Neural progenitor cell (in vitro differentiated cells): Measurements from ENCODE around the gene CD244. TPM values are rescaled to one million over a fixed set of nuclear protein-coding genes. Genes with fewer than 3 reads are reported as not detected.

Experiments used
- DNase-seq: peaks from one replicate; pipeline ENCODE4 v3.0.0-alpha.2; 2016; ENCODE audit warnings: low spot score
- H2AFZ ChIP-seq: fragments of 200-600 bp; sonication (generic); replicated peaks from 2 replicates; pipeline ENCODE4 v1.6.1; 2016; ENCODE audit warnings: antibody characterized with exemption
- H3F3A ChIP-seq: fragments of 200-600 bp; sonication (generic); 2 replicates; pipeline ENCODE4 v1.6.1; 2016; ENCODE audit warnings: antibody characterized with exemption, low read depth
- H3K27ac ChIP-seq: fragments of 200-600 bp; sonication (generic); 2 replicates; pipeline ENCODE4 v1.5.1; 2016; ENCODE audit warnings: mild to moderate bottlenecking
- H3K27me3 ChIP-seq: fragments of 200-600 bp; sonication (generic); 2 replicates; pipeline ENCODE4 v1.6.1; 2016; ENCODE audit warnings: mild to moderate bottlenecking, moderate library complexity
- H3K36me3 ChIP-seq: fragments of 200-600 bp; sonication (generic); 2 replicates; pipeline ENCODE4 v1.5.1; 2016
- H3K4me1 ChIP-seq: fragments of 200-600 bp; sonication (generic); 2 replicates; pipeline ENCODE4 v1.6.1; 2016; ENCODE audit warnings: mixed run types
- H3K4me2 ChIP-seq: fragments of 200-600 bp; sonication (generic); 2 replicates; pipeline ENCODE4 v1.6.1; 2016
- H3K4me3 ChIP-seq: fragments of 200-600 bp; sonication (generic); 2 replicates; pipeline ENCODE4 v1.5.1; 2016
- H3K79me2 ChIP-seq: fragments of 200-600 bp; sonication (generic); 2 replicates; pipeline ENCODE4 v1.6.1; 2016; ENCODE audit warnings: low read depth
- H3K9ac ChIP-seq: fragments of 200-600 bp; sonication (generic); 2 replicates; pipeline ENCODE4 v1.6.1; 2016
- H3K9me3 ChIP-seq: fragments of 200-600 bp; sonication (generic); 2 replicates; pipeline ENCODE4 v1.5.1; 2016; ENCODE audit warnings: low read depth
- H4K20me1 ChIP-seq: fragments of 200-600 bp; sonication (generic); 2 replicates; pipeline ENCODE4 v1.6.1; 2016; ENCODE audit warnings: low read depth
- H3K27ac Mint-ChIP-seq: 3 replicates; pipeline ENCODE4 v1.8.0; 2021; ENCODE audit warnings: mixed read lengths
- H3K27me3 Mint-ChIP-seq: 2 replicates; pipeline ENCODE4 v1.8.0; 2022; ENCODE audit warnings: low read depth, mild to moderate bottlenecking, inconsistent platforms, moderate library complexity, mixed read lengths; ENCODE audit not compliant: insufficient read depth
- H3K36me3 Mint-ChIP-seq: 3 replicates; pipeline ENCODE4 v1.8.0; 2021; ENCODE audit warnings: mixed read lengths
- H3K4me1 Mint-ChIP-seq: 3 replicates; pipeline ENCODE4 v1.8.0; 2021; ENCODE audit warnings: mixed read lengths
- H3K4me3 Mint-ChIP-seq: 3 replicates; pipeline ENCODE4 v1.8.0; 2021; ENCODE audit warnings: mild to moderate bottlenecking, moderate library complexity, mixed read lengths
- H3K9me3 Mint-ChIP-seq: 3 replicates; pipeline ENCODE4 v1.8.0; 2020; ENCODE audit warnings: mixed read lengths
- CTCF ChIP-seq: fragments of 200-600 bp; sonication (generic); IDR thresholded peaks from 2 replicates; pipeline ENCODE4 v1.5.1; 2017; ENCODE audit warnings: antibody characterized with exemption, mild to moderate bottlenecking
- EZH2 ChIP-seq: fragments of 200-600 bp; sonication (generic); IDR thresholded peaks from 2 replicates; pipeline ENCODE4 v1.6.1; 2017; ENCODE audit warnings: antibody characterized with exemption, mild to moderate bottlenecking, moderate library complexity
- EZH2phosphoT487 ChIP-seq: fragments of 200-600 bp; sonication (generic); IDR thresholded peaks from 2 replicates; pipeline ENCODE4 v1.6.1; 2017; ENCODE audit warnings: antibody characterized with exemption
- total RNA-seq: library from RNA; depleted of rRNA; stranded (reverse); fragments of >200 nt; gene quantifications from 2 replicates; pipeline ENCODE4 v1.2.3, GENCODE V29; 2015; ENCODE audit warnings: low replicate concordance

CD244 gene
- total RNA-seq, 1 donor from 2014 or later: not detected

DNA sequence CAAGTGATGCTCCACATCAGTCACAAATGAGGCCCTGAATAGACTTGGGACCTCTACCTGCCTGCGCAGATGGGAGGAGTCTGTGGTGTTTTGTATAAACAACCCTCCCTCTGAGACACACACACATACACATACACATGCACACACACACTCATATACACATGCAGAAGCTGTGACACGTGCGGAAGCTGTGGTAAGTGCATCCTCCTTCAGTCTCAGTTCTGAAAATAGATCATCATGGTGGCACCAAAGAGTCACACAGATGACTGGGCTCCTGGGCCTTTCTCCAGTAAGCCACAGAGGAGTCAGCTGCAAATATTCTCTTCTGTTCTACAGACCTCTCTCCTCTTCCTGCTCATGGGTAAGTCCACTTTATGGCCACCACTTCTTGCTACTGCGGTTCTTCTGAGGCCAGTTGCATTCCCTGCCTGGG, 66.7 kb downstream of the CD244 start, which contains the start of gene LY9:
LY9 (plus strand) TSS at position 224 of the 433 bp plus-strand sequence; CDS start at position 238, 14 bp downstream.
- Histone ChIP-seq H3F3A (no peaks in the 10 kb centered on the region), H3K9ac (no peak within 1 kb of the TSS), H3K27me3 (no peaks in the 10 kb centered on the region), H3K27ac (no peak within 1 kb of the TSS), H3K36me3 (no peaks in the 10 kb centered on the region), H3K4me3 (no peak within 1 kb of the TSS), H3K9me3 (no peaks in the 10 kb centered on the region), H3K4me2 (no peak within 1 kb of the TSS), H4K20me1 (no peaks in the 10 kb centered on the region), H3K79me2 (no peaks in the 10 kb centered on the region), H3K4me1 (no peaks in the 10 kb centered on the region), H2AFZ (no peak within 1 kb of the TSS)
- H3K9me3 Mint-ChIP-seq: no peaks in the 10 kb centered on the region
- no peaks in the 10 kb centered on the region for H3K4me1 Mint-ChIP-seq
- no peak within 1 kb of the TSS for H3K27ac Mint-ChIP-seq
- no peaks in the 10 kb centered on the region for H3K36me3 Mint-ChIP-seq
- no peak for DNase-seq
- H3K27me3 Mint-ChIP-seq: peaks cover 4% of the 10 kb centered on the region
- no peak within 1 kb of the TSS for H3K4me3 Mint-ChIP-seq
- TF ChIP-seq CTCF (no peak), EZH2 (no peak), EZH2phosphoT487 (no peak)

DNA sequence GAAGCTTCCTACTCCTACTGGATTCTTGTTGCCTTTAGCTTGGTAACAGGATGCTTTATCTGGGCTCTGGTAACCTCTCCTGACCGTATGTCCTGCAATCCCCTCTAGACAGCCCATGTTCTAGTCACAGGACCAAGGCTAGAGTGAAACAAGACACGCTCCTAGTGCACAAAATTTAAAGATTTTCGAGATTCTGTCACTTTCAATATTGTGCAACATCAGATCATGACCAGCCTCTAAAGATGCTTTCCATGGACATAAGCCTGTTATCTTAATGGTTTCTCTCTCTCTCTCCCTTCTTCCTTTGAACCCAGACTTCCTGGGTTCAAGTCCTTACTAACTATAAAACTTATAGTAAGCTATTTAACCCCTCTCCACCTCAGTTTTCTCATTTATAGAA, 68.3 kb downstream of the CD244 start:
- Histone ChIP-seq H3F3A (no peaks in the 10 kb centered on the region), H3K9ac (no peak overlapping the region), H3K9me3 (no peaks in the 10 kb centered on the region), H4K20me1 (no peaks in the 10 kb centered on the region), H3K4me1 (no peaks in the 10 kb centered on the region), H3K36me3 (no peaks in the 10 kb centered on the region), H3K27me3 (no peaks in the 10 kb centered on the region), H3K79me2 (no peaks in the 10 kb centered on the region), H3K4me2 (no peak overlapping the region), H3K4me3 (no peak overlapping the region), H3K27ac (no peak overlapping the region), H2AFZ (no peak overlapping the region)
- Mint-ChIP-seq H3K4me1 (no peaks in the 10 kb centered on the region), H3K36me3 (no peaks in the 10 kb centered on the region), H3K27ac (no peak overlapping the region), H3K4me3 (no peak overlapping the region), H3K27me3 (peaks cover 9% of the 10 kb centered on the region), H3K9me3 (no peaks in the 10 kb centered on the region)
- DNase-seq: no peak
- TF ChIP-seq EZH2 (no peak), CTCF (no peak), EZH2phosphoT487 (no peak)

DNA sequence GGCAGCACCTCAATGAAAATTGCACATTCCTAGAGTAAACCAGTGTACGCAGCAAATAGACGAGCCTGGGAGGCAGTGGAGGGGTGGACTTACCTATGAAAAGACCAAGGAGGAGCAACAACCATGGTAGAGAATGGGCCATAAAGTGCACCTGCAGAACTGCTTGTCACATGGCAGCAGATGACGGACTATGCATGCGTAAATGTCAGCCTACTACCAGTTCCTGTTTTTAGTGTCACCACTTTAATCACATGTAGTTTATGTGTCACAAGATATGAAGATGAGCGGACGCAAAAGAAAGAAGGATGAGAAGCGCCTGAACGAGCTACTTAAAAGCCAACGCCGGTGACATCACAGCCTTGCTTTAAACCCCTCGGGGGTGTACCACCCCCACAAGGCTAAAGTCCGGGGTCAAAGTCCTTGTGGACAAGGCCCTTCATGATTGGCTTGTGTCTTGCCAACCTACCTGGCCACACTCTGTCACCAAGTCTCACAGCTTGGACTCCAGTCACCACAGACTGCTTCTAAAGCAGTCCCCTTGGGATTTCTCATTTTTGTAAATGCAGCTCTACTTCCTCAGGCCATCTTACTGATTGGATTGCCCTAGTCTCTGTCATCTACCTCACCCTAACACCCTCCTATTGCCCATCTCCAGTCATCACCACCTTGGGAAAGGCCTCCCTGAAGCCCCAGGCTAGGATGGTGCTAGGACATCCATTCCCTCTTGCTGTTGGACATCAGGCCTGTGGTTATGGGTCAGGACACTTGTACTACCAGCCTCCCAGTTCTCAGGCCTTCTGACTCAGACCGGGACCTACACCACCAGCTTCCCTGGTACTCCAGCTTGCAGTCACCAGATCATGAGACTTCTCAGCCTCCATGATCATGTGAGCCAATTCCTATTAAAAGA, 72.7 kb downstream of the CD244 start:
- no peak overlapping the region for H3K4me3 ChIP-seq
- H3K79me2 ChIP-seq: no peaks in the 10 kb centered on the region
- Mint-ChIP-seq H3K9me3 (no peaks in the 10 kb centered on the region), H3K27ac (no peak overlapping the region), H3K27me3 (peaks cover 7% of the 10 kb centered on the region), H3K4me1 (no peaks in the 10 kb centered on the region), H3K4me3 (no peak overlapping the region), H3K36me3 (no peaks in the 10 kb centered on the region)
- H3K36me3 ChIP-seq: no peaks in the 10 kb centered on the region
- H2AFZ ChIP-seq: no peak overlapping the region
- no peaks in the 10 kb centered on the region for H3F3A ChIP-seq
- TF ChIP-seq EZH2phosphoT487: no peak
- no peak for TF ChIP-seq EZH2
- no peak for TF ChIP-seq CTCF
- H3K27ac ChIP-seq: no peak overlapping the region
- H4K20me1 ChIP-seq: no peaks in the 10 kb centered on the region
- no peaks in the 10 kb centered on the region for H3K9me3 ChIP-seq
- DNase-seq: no peak
- H3K4me2 ChIP-seq: no peak overlapping the region
- no peaks in the 10 kb centered on the region for H3K27me3 ChIP-seq
- H3K9ac ChIP-seq: no peak overlapping the region
- H3K4me1 ChIP-seq: no peaks in the 10 kb centered on the region
